Neuron (in vitro differentiated cells): ENCODE data around the gene RAB11FIP5.

Experiments used
- H2AFZ ChIP-seq: one replicate; pipeline ENCODE4 v1.6.1; 2013; ENCODE audit warnings: low read depth, mild to moderate bottlenecking, inconsistent platforms, low read length, moderate library complexity
- H3K27me3 ChIP-seq: one replicate; pipeline ENCODE4 v1.6.1; 2013; ENCODE audit warnings: low read length; ENCODE audit not compliant: insufficient read depth
- H3K36me3 ChIP-seq: one replicate; pipeline ENCODE4 v1.6.1; 2013; ENCODE audit warnings: low read length; ENCODE audit not compliant: insufficient read depth
- H3K4me1 ChIP-seq: one replicate; pipeline ENCODE4 v1.6.1; 2013; ENCODE audit warnings: low read length; ENCODE audit not compliant: insufficient read depth
- H3K4me3 ChIP-seq: 2 replicates; pipeline ENCODE4 v1.5.1; 2013; ENCODE audit warnings: mild to moderate bottlenecking, low read length, moderate library complexity
- H3K9me3 ChIP-seq: one replicate; pipeline ENCODE4 v1.6.1; 2013; ENCODE audit warnings: low read length

The RAB11FIP5 gene

GRCh38 chr2:73063472-73063871, 49.3 kb downstream of the RAB11FIP5 start:
- H3K9me3 ChIP-seq = no peaks in the 10 kb centered on the region
- H2AFZ ChIP-seq = no peak overlapping the region
- no peaks in the 10 kb centered on the region for H3K36me3 ChIP-seq
- no peak overlapping the region for H3K4me3 ChIP-seq
- H3K27me3 ChIP-seq = no peaks in the 10 kb centered on the region
- H3K4me1 ChIP-seq = peaks cover 9% of the 10 kb centered on the region

GRCh38 chr2:73059106-73059505, 53.6 kb downstream of the RAB11FIP5 start:
- Histone ChIP-seq H3K4me3 (no peak overlapping the region), H3K27me3 (no peaks in the 10 kb centered on the region)

GRCh38 chr2:73054980-73055379, 57.8 kb downstream of the RAB11FIP5 start:
- Histone ChIP-seq H3K4me3 (no peak overlapping the region), H2AFZ (no peak overlapping the region)

More at GRCh38 chr2:73059106-73059505, 53.6 kb downstream of the RAB11FIP5 start:
- peaks cover 4% of the 10 kb centered on the region for H3K36me3 ChIP-seq
- H3K4me1 ChIP-seq = peaks cover 5% of the 10 kb centered on the region
- H3K9me3 ChIP-seq = peaks cover 10% of the 10 kb centered on the region
- no peak overlapping the region for H2AFZ ChIP-seq

GRCh38 chr2:73053316-73054114, 59.2 kb downstream of the RAB11FIP5 start:
- no peak overlapping the region for H2AFZ ChIP-seq
- H3K36me3 ChIP-seq = peaks cover 4% of the 10 kb centered on the region
- peaks cover 11% of the 10 kb centered on the region for H3K4me1 ChIP-seq
- H3K27me3 ChIP-seq = no peaks in the 10 kb centered on the region
- H3K4me3 ChIP-seq = no peak overlapping the region
- H3K9me3 ChIP-seq = peaks cover 10% of the 10 kb centered on the region

More at GRCh38 chr2:73054980-73055379, 57.8 kb downstream of the RAB11FIP5 start:
- Histone ChIP-seq H3K9me3 (peaks cover 10% of the 10 kb centered on the region), H3K36me3 (peaks cover 4% of the 10 kb centered on the region), H3K27me3 (no peaks in the 10 kb centered on the region), H3K4me1 (peaks cover 7% of the 10 kb centered on the region)

- H3K4me1 ChIP-seq = peaks cover 11% of the 10 kb centered on the region
- H3K4me3 ChIP-seq = no peak overlapping the region
- H3K27me3 ChIP-seq = no peaks in the 10 kb centered on the region
- H3K36me3 ChIP-seq = no peaks in the 10 kb centered on the region
- H2AFZ ChIP-seq = no peak overlapping the region
- no peaks in the 10 kb centered on the region for H3K9me3 ChIP-seq
Observed at GRCh38 chr2:73050121-73050545, 62.6 kb downstream of the RAB11FIP5 start.

- no peak overlapping the region for H3K4me3 ChIP-seq
Observed at GRCh38 chr2:73043929-73044832, 68.6 kb downstream of the RAB11FIP5 start.

GRCh38 chr2:73043276-73043675, 69.5 kb downstream of the RAB11FIP5 start:
- Histone ChIP-seq H3K4me1 (peaks cover 13% of the 10 kb centered on the region), H3K36me3 (no peaks in the 10 kb centered on the region), H3K4me3 (no peak overlapping the region), H2AFZ (no peak overlapping the region), H3K27me3 (no peaks in the 10 kb centered on the region), H3K9me3 (no peaks in the 10 kb centered on the region)

More at GRCh38 chr2:73043929-73044832, 68.6 kb downstream of the RAB11FIP5 start:
- Histone ChIP-seq H3K9me3 (no peaks in the 10 kb centered on the region), H2AFZ (no peak overlapping the region), H3K4me1 (peaks cover 13% of the 10 kb centered on the region), H3K36me3 (no peaks in the 10 kb centered on the region), H3K27me3 (no peaks in the 10 kb centered on the region)

- Histone ChIP-seq H3K4me3 (no peak overlapping the region), H3K36me3 (no peaks in the 10 kb centered on the region), H2AFZ (no peak overlapping the region), H3K27me3 (no peaks in the 10 kb centered on the region), H3K9me3 (no peaks in the 10 kb centered on the region), H3K4me1 (no peaks in the 10 kb centered on the region)
Observed at GRCh38 chr2:73037947-73038585, 74.7 kb downstream of the RAB11FIP5 start.

- no peaks in the 10 kb centered on the region for H3K4me1 ChIP-seq
- H3K27me3 ChIP-seq = no peaks in the 10 kb centered on the region
- no peaks in the 10 kb centered on the region for H3K9me3 ChIP-seq
- no peak overlapping the region for H2AFZ ChIP-seq
- H3K4me3 ChIP-seq = no peak overlapping the region
- H3K36me3 ChIP-seq = no peaks in the 10 kb centered on the region
Observed at GRCh38 chr2:73036766-73037165, 76.0 kb downstream of the RAB11FIP5 start.

- Histone ChIP-seq H3K27me3 (no peaks in the 10 kb centered on the region), H2AFZ (no peak overlapping the region), H3K4me1 (no peaks in the 10 kb centered on the region), H3K4me3 (no peak overlapping the region), H3K9me3 (no peaks in the 10 kb centered on the region), H3K36me3 (no peaks in the 10 kb centered on the region)
Observed at GRCh38 chr2:73035899-73036711, 76.6 kb downstream of the RAB11FIP5 start.

- Histone ChIP-seq H3K27me3 (no peaks in the 10 kb centered on the region), H3K4me1 (no peaks in the 10 kb centered on the region), H3K4me3 (no peak overlapping the region), H3K36me3 (no peaks in the 10 kb centered on the region), H3K9me3 (no peaks in the 10 kb centered on the region), H2AFZ (no peak overlapping the region)
Observed at GRCh38 chr2:73034661-73035375, 77.9 kb downstream of the RAB11FIP5 start.
